Fibroblast of upper back skin (primary cell): ENCODE measurements around the gene UBE2D2.
"Not testable (repeated sequence)": the region's sequence is repeated elsewhere in the genome, so short reads cannot be mapped to it uniquely, and the experiment has no call there.

Experiments used
- DNase-seq: peaks from one replicate; pipeline ENCODE4 v3.0.0-alpha.2; 2013

UBE2D2 gene

GRCh38 chr5:139588116-139588515 lies 27.0 kb downstream of the UBE2D2 start:
- not testable (repeated sequence) for DNase-seq

- DNase-seq: no peak
These were observed 27.8 kb downstream of the UBE2D2 start for GRCh38 chr5:139588962-139589361.

- no peak for DNase-seq
These were observed 31.1 kb downstream of the UBE2D2 start for GRCh38 chr5:139592289-139592688.

GRCh38 chr5:139593076-139593475 lies 31.9 kb downstream of the UBE2D2 start:
- DNase-seq: not testable (repeated sequence)

DNA sequence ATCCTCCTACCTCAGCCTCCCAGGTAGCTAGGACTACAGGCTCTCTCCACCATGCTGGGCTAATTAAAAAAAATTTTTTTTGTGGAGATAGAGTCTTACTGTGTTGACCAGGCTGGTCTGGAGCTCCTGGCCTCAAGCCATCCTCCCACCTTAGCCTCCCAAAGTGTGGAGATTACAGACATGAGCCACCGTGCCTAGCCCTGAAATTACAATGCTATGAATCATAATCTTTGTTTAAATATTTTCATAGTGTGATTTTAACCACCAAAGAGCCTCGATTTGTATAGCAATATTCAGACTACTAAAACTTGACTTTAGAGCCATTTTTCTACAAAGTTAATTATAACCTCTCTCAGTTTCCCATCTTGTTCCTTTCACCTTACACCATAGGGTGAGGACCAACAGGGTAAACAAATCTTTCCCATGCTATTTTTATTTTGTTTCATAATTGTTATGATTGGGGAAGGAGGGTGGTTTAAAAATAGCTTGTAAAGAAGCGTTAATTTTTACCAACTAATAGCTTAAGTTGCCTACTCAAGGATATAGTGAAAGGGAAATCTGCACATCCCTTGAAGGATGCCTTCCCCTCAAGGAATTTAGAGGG lies 32.7 kb downstream of the UBE2D2 start:
- peak; percentile 70 for DNase-seq

DNA sequence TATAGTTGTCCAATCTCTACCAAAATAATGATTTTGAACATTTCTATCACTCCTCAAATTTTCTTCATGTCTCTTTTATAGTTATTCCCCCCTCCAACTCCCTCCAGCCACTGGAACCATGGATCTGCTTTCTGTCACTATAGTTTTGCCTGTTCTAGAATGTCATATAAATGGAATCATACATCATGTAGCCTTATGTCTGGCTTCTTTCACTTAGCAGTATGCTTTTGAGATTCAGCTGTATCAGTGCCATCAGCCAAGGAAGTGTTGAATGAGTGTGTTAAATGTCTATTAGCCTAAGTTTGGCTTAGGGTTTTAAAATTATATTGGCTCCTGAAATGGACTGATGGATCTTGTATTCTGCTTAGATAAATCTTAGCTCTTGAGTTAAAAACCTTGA lies 36.0 kb downstream of the UBE2D2 start:
- DNase-seq: no peak

GRCh38 chr5:139598601-139598965 lies 37.4 kb downstream of the UBE2D2 start:
- not testable (repeated sequence) for DNase-seq

DNA sequence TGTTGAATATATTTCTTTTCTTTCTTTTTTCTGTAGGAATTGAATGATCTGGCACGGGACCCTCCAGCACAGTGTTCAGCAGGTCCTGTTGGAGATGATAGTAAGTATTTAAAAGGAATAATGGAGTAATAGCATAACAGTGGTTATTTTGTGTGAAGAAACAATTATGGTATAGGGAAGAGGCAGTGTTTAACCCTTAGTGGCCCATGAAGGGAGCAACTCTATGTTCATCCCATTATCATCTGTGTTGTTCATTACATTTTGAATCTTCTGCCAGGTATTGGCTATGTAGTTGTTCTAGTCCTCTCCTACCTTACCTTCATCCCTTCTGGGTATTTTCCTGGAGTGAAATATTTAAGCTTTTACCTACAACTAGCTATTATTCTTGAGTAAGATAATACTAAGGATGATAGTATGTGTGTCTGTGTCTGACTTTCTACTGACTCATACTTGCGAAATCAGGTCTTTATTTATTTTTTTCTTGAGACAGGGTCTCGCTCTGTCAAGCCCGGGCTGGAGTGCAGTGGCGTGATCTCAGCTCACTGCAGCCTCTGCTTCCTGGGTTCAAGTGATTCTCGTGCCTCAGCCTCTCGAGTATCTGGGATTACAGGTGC lies 39.3 kb downstream of the UBE2D2 start:
- DNase-seq: peak; percentile 51

DNA sequence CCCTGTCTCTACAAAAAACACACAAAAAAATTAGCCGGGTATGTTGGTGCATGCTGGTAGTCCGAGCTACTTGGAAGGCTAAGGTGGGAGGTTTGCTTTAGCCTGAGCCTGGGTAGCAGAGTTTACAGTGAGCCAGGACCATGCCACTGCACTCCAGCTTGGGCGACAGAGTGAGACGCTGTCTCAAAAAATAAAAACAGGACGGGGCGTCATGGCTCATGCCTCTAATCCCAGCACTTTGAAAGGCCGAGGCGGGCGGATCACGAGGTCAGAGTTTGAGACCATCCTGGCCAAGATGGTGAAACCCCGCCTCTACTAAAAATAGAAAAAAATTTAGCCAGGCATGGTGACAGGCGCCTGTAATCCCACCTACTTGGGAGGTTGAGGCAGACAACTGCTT lies 40.3 kb downstream of the UBE2D2 start:
- no peak for DNase-seq

DNA sequence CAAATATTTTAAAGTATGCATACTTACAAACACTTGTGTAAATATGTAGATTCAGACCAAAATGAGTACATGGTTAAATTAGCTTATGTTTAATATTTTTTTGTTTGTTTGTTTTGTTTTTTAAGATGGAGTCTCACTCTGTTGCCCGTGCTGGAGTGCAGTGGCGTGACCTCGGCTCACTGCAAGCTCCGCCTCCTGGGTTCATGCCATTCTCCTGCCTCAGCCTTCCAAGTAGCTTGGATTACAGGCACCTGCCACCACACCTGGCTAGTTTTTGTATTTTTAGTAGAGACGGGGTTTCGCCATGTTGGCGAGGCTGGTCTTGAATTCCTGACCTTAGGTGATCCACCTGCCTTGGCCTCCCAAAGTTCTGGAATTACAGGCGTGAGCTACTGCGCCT lies 40.8 kb downstream of the UBE2D2 start:
- not testable (repeated sequence) for DNase-seq

DNA sequence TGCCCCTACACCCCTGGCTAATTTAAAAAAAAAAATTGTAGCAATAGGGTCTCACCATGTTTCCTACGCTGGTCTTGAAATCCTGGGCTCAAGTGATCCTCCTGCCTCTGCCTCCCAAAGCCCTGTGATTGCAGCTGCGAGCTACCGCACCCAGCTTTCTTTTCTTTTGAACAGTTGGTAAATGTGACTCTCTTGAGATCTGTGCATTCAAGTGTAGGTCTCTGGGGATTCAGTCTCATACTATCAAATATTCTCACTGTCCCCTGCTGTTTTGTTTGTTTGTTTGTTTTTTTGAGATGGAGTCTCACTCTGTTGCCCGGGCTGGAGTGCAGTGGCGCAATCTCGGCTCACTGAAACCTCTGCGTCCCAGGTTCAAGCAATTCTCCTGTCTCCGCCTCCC lies 44.7 kb downstream of the UBE2D2 start:
- DNase-seq: no peak

DNA sequence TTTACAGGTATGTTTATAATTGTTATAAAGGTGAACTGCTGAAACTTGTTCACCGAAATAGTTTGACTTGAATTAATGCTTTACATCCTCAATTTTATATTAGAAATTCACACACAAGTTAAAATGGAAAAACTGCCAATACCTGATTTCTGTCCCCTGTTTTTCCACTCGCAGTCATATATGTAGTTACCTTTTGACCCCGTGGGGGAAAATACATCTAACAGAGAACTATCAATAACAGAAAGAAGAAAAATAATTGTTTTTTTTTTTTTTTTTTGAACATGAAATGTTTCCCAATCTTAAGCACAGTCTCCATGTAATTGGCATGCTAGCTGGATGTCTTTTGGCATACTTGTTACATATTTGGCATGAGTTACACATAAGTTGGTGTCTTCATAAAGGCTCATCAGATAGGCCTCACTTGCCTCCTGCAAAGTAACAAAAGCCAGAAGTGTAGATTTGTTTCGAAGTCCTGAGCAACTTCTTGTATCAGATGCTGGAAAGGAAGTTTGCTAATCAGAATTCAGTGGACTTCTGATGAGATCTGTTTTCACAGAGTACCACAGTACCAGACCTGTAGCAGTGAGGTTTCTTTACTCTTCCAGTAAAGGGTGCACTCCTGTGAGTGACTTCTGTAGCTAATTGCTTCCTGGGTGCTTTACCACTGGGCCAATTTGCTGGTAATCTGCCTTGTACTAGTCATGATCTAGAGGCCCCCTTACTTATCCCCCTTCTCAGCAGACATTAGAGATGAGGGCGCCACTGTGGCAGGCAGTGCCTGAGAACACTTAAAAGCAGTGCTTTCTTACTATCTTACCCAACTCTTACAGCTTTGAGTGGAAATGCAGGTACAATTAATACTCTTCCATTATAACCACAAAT lies 50.8 kb downstream of the UBE2D2 start:
- peak; percentile 27 for DNase-seq

GRCh38 chr5:139619861-139620260 lies 58.7 kb downstream of the UBE2D2 start:
- DNase-seq: no peak

GRCh38 chr5:139625398-139625797 lies 64.3 kb downstream of the UBE2D2 start:
- DNase-seq: not testable (repeated sequence)

DNA sequence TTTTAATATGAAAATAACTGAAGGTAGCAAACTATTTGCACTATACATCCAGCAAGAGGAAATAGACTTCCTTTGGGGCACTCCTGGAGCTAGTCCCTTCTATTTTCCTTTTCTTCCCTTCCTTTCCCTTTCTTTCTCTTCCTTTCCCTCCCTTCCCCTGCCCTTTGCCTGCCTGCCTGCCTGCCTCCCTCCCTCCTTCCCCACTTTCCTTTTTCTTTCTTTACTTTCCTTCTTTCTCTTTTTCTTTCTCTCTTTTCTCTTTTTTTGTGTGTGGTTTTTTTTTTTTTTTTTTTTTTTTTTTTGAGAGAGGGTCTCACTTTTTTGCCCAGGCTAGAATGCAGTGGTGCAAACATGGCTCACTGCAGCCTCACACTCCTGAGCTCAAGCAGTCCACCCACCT lies 69.7 kb downstream of the UBE2D2 start:
- DNase-seq: no peak

DNA sequence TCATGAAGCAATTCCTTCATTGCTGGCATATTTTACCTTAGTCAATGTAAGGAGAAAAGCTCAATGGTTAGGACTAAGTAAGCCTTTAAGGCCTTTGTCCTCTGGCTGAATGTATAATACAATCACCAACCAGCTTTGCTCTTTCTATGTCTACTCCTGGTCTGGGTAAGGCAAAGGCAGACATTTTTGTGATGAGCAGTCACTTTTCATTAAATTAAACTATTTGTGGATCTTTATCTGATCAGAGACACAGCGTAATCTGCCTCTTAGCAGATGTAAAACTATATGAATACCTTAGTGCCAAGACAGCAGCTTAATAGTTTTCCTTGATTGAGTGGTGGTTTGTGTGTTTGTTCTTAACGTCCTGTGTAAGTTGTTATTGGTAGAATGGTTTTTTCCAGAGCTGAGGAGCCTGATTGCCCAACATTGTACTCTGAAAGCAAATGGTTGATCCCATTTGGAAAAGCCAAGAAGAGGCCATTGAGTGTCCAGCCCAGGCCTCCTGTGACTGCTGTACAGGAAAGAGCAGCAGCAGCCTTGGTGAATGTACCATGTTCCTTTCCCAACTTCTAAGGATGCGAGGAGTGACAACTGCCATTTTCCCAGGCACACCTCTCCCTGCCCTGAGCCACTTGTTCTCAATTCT lies 70.5 kb downstream of the UBE2D2 start:
- DNase-seq: no peak

DNA sequence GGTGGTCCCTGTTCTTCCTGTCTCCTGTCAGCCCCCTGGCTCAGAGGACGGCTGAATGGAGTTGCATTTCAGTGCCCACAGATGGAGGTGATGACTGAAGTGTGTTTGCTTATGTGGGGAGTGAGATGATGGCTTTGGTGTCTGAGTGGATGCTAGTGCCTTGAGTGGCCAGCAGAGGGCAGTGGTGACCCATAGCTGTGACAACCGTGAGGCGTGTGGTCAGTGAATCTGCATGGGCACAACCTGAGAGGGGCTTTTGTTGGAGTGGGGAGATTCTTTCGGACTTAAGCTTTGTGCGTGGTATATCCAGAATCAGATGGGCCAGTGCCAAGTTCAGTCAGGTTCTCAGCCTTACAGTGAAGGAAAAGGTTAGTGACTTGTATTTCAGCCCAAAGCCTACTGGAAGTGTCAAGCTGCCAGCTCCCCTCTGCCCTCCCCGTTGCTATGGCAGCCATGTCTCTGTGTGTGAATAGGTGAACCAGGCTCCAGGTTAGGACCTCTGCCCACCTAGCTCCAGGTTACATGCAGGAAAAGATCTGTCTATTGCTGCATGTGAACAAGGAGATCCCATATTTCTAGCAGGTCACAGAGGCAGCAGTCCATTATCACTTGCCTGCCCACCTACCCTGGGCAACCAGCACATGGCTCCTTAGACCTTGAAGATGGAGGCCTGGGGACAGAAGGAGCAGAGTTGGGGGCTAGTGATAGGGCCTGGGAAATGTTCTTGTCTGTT lies 72.3 kb downstream of the UBE2D2 start:
- DNase-seq: peak; percentile 74

- DNase-seq: no peak
These were observed 72.8 kb downstream of the UBE2D2 start for GRCh38 chr5:139634028-139634325.

DNA sequence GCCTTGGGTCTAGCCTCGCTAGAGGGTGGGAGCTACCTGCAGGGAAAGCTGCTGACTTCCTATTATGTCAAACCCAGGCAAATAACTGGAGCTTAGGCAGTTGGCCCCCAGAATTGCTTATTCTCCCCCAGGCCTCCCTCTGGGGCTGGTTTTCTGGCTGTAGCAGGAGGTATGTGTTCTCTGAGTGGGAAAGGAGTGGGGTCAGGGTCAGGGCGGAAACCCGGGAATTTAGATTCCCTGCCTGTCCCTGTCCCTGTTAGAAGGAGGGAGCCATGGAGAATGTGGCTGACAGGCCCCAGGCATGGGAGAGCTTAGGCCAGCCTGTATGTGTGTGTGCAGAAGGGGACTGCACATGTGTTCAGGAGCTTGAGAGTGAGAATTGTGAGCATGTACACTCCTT lies 73.4 kb downstream of the UBE2D2 start:
- no peak for DNase-seq

GRCh38 chr5:139635191-139635590 lies 74.1 kb downstream of the UBE2D2 start:
- DNase-seq: no peak

- peak; percentile 96 for DNase-seq
These were observed 74.6 kb downstream of the UBE2D2 start for GRCh38 chr5:139635606-139636206.

DNA sequence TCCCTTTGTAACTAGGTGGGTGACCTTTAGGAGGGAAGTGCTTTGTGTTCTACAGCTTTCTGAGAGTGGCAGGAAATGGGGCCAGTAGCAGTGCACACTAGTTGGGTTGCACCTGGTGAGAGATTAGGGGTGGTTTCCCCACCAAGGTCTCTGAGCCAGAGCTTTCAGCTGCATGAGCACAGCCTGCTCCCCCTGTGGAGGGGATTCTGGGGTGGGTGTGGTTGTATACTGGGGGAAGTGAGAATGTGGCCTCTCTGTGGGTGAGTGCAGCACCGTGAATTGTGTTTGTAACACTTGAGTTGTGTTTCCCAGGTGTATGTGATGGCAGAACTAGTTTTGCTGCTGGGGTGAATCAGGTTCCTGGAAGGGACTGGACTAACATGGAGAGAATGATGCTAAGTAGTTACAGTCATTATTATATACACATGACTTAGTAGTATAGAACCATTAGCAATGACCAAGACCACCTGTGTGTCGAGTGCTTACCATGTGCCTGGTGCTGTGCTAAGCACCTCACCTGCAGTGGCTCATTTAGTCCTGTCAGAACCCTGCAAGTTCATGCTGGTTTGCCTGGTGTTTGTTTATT lies 75.2 kb downstream of the UBE2D2 start:
- no peak for DNase-seq
